GM20431 (cell line): ENCODE data around the gene DGKB.

Experiments
- in situ Hi-C: fragments of 300-500 bp; cut with MseI, MboI; formaldehyde crosslinking; loops from one replicate; pipeline ENCODE4 v1.15.0; 2020; ENCODE audit warnings: low sequenced_read_pairs; ENCODE audit not compliant: unreplicated experiment

DGKB gene

DNA sequence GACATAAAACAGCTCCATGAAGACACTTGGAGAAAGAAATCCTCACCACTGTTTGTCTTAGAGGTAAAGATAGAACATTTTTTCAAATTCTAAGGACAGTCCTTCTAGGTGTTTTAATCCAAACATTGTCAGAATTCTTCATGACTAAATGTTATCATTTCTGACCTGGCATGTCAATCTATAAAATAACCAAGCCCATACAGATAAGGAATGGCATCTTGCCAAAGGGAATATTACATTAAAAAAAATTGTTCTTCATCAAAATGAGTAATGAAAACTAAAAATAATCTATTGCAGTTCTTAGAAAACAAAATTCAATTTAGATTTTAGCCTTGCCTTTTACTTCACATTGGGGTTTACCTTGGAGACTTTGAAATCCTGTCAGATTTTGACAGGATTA lies 33.6 kb downstream of the DGKB start:
- in situ Hi-C loops: no loop called here

GRCh38 chr7:14861456-14861855 lies 41.1 kb downstream of the DGKB start:
- in situ Hi-C loops: no loop called here

GRCh38 chr7:14859267-14859666 lies 43.3 kb downstream of the DGKB start:
- in situ Hi-C loops: no loop called here

- in situ Hi-C loops: no loop called here
Measured at GRCh38 chr7:14858866-14859265, 43.7 kb downstream of the DGKB start.

DNA sequence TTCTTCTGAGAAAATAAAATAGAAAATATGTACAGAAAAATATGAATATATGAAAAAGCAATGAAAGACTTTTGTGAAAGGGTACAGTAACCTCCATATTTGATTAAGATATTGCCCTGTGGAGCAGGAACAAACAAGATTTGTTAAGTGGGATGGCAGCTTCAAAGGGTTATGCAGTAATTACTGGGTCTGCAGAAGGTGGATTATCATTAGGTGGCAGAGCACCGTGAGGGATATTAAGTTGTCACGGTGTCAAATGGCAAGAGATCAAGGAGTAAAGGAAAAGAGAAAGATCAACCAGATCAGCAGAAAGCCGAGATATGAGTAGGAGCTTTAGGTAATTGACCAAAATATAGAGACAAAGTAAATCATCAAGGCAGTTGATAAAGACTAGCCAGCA lies 44.1 kb downstream of the DGKB start:
- in situ Hi-C loops: no loop called here

DNA sequence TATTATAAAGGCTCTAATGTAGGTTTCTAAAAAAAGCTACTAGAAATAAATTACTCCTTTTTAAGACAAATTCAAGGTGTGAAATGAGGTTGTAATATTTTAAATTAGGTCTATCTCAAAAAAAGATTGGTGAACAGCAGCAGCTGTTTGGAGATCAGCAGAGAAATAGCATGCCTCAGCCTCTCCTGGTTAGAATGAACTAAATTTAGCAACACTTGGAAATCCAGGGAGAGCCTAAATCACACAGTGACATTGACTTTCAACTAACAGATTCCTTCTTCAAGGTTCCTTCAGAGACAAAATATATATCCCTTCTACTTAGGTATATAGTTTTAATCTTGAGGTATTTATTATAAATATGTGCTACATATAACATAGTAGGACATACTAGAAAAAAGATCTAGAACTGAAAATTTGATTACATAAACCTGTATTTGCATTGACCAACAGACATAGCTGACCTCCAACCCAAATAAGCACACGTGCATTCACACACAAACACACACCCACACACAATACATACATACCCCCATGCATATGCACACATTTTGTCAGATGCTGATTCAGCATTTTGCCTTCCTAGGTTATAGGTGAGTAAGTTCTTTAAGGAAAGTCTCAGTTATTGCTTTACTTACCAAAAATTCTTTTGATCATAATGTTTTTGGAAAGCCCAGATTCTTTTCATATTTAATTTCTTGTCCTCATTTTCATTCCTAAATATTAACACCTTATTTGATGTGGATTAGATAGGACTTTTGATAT lies 47.3 kb downstream of the DGKB start:
- in situ Hi-C loops: no loop called here

- in situ Hi-C loops: no loop called here
Measured at GRCh38 chr7:14854471-14854870, 48.1 kb downstream of the DGKB start.

DNA sequence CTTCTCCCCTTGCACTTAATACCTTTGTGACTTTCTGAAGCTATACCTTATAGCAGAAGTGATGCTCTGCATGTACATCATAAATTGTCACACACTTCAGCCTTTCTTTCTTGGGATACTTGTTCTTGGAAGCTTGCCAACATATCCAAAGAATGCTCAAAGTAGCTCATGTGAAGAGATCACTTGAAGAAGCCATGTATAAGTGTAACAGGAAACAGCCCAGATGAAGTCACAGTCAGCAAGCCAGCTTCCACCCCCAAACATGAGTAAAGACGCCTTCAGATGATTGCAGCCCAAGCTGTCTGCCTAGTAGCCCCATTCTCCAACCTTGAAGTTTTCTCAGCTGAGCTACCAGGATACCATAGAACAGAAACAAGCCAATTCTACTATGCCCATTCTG lies 50.9 kb downstream of the DGKB start:
- in situ Hi-C loops: no loop called here

DNA sequence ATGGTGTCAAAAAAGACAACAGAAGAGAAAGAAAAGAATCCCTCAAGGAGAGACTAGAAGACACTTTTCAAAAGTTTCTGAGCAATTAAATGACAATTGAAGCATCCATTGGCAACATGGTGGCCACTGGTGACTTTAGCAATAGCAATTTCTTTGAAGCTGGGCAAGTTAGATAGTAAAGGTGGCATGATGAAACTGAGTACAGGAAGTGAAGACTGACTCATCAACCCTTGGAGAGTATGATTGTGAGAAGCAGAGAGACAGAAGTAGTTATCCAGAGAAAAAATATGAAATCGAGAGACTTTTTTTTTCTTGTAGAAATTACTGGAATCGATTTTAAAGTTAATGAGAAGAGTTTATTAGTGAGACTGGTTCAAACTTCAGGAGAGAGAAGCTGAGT lies 52.5 kb downstream of the DGKB start:
- in situ Hi-C loops: no loop called here

DNA sequence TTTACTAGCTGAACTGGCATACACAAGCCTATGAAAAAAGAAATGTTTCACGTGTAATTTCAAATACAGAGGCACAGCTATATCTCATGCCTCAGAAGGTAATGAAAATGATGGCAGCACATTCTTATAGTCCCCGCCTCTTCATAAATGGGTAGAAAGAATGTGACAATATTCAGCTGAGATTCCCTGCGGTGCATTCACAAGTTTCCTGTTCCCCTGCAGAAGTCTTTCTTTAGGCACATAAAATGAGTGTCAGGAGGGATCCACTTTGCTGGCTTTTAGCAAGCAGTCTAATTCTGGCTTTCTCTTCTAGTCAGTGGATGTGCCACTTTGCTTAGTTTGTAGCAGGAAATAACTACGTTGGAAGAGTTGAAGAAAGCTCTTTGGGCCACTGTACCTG lies 56.1 kb downstream of the DGKB start:
- in situ Hi-C loops: no loop called here

GRCh38 chr7:14843755-14844154 lies 58.8 kb downstream of the DGKB start:
- in situ Hi-C loops: no loop called here

GRCh38 chr7:14842523-14842922 lies 60.0 kb downstream of the DGKB start:
- in situ Hi-C loops: no loop called here

DNA sequence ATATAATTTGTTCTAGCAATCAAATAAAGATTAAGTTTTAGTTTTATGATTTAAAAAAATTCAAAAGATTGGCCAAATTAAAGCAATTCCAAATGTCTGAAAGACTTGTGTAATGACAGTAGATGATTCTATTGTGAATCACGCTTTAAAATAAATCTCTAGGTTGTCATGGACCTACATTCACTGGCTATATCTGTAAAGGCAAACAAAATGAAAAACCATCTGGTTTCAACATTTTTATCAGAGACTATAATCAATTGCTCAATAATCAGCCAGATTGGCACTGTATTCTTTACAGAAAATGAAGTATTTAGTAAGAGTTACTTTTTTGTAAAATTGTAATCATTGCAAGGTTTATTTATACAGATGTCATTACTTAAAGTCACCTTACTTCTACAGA lies 60.7 kb downstream of the DGKB start:
- in situ Hi-C loops: no loop called here

- in situ Hi-C loops: no loop called here
Measured at GRCh38 chr7:14841086-14841485, 61.5 kb downstream of the DGKB start.

GRCh38 chr7:14839307-14839706 lies 63.2 kb downstream of the DGKB start:
- in situ Hi-C loops: no loop called here

GRCh38 chr7:14837216-14837615 lies 65.3 kb downstream of the DGKB start:
- in situ Hi-C loops: no loop called here

DNA sequence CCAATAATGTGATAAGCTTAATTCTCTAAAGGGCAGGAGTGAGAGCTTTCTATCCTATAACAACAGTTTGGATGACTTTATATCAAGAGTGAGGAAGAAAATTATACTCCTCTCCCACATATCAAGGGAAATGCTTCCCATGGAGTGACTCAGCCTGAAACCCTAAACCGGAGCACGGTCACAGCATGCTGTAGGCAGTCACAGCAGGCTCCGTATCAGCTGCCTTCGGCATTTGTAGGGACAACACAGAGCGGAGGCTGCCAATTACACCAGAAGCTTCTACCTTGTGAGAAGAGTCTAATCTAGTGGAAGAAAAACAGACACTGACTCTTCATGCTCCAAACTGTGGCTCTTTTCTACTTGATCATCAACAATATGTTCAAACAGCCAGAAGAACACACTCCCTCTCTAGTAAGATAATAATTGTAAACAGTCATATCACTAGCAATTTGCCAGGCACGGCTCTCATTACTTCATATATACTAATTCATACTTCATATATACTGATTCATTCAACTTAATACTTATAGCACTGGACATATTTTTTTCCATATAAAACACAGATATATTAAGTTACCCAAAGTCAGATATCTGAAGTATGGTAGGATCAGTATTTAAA lies 65.9 kb downstream of the DGKB start:
- in situ Hi-C loops: no loop called here

DNA sequence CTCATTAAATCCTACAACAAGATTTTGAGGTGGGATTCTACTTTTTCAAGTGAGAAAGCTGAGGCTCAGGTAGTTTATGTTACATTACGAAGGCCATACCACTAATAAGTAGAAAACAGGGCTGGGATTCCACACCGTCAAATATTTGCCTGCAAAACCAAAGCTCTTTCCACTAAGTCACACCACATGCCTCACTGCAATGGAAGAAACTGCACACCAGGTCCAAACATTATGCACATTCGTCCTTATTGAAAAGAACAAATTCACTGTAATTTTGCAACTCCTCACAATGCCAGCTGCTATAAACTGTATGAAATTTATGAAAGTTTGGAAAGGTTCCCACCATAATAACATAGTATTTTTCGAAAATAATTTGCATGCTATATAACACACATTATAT lies 66.5 kb downstream of the DGKB start:
- in situ Hi-C loops: no loop called here

GRCh38 chr7:14835384-14835783 lies 67.2 kb downstream of the DGKB start:
- in situ Hi-C loops: no loop called here

- in situ Hi-C loops: no loop called here
Measured at GRCh38 chr7:14834883-14835282, 67.7 kb downstream of the DGKB start.

DNA sequence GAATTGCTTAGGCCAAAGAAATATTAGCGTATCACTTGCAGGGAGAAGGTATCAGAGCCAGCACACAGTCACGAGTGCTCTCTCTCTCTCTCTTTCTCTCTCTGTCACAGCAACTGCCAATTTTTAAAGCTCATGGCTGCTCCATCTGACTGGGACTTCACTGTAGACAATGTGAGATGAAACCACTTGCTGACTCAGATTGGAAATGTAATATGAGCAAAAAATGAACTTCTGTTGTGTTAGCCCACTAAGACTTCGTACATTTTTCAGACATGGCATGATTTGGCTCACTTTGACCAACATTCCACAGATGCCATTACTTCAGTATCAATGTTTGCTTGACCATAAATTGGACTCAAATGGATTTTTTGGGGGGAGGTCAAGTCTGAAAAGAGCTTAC lies 68.1 kb downstream of the DGKB start:
- in situ Hi-C loops: no loop called here

DNA sequence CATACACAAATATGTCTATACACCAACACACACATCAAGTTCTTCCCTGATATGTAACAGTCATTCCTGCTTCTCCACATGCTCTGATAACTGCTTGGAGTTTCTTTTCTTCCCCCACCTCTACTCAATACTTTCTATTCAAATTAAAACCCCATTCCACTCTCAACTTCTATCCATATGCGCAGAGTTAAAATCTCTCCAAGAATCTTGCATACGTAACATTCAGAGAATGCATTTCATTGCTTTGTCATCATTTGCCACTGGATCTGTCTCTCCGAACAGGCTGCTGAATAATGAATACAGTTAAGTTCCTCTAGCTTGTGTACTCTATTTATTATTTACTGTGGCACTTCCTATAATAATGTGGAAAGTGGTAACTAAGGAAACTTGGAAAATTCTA lies 68.8 kb downstream of the DGKB start:
- in situ Hi-C loops: no loop called here
